B cell (primary cell): ENCODE measurements around the gene FBXL20.

ENCODE experiments used
- EZH2 ChIP-seq: IDR thresholded peaks from 2 replicates; pipeline ENCODE4 v1.6.1; 2012; ENCODE audit warnings: borderline replicate concordance, low read depth, mild to moderate bottlenecking, moderate library complexity, low read length; ENCODE audit not compliant: insufficient read depth, poor library complexity, severe bottlenecking
- TF ChIP-seq, protein P1 (sequence below): fragments of 200-600 bp; IDR thresholded peaks from one replicate; pipeline ENCODE4 v1.8.0; 2022; ENCODE audit warnings: antibody characterized with exemption, mild to moderate bottlenecking

GRCh38 chr17:39237586-39237985, 163.8 kb downstream of the FBXL20 start:
- TF ChIP-seq, protein P1, sequence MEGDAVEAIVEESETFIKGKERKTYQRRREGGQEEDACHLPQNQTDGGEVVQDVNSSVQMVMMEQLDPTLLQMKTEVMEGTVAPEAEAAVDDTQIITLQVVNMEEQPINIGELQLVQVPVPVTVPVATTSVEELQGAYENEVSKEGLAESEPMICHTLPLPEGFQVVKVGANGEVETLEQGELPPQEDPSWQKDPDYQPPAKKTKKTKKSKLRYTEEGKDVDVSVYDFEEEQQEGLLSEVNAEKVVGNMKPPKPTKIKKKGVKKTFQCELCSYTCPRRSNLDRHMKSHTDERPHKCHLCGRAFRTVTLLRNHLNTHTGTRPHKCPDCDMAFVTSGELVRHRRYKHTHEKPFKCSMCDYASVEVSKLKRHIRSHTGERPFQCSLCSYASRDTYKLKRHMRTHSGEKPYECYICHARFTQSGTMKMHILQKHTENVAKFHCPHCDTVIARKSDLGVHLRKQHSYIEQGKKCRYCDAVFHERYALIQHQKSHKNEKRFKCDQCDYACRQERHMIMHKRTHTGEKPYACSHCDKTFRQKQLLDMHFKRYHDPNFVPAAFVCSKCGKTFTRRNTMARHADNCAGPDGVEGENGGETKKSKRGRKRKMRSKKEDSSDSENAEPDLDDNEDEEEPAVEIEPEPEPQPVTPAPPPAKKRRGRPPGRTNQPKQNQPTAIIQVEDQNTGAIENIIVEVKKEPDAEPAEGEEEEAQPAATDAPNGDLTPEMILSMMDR, result no peak
- TF ChIP-seq EZH2, result no peak
